K562 (cell line): ENCODE data around the gene GATC. TPM values are rescaled to one million over a fixed set of nuclear protein-coding genes. Genes with fewer than 3 reads are reported as not detected.

Experiments
- CBFA2T2 ChIP-seq: fragments of 450-650 bp; conservative IDR thresholded peaks from 2 replicates; pipeline ENCODE4 v1.6.1; 2017; ENCODE audit warnings: mild to moderate bottlenecking
- EP400 ChIP-seq: fragments of 450-650 bp; IDR thresholded peaks from 2 replicates; pipeline ENCODE4 v1.6.1; 2017; ENCODE audit warnings: antibody characterized with exemption, mild to moderate bottlenecking, moderate library complexity
- L3MBTL2 ChIP-seq: fragments of 450-650 bp; IDR thresholded peaks from 2 replicates; pipeline ENCODE4 v1.6.1; 2016; ENCODE audit warnings: mild to moderate bottlenecking, moderate library complexity
- MECOM ChIP-seq: fragments of 250-450 bp; sonication (Bioruptor Pico); IDR thresholded peaks from 2 replicates; pipeline ENCODE4 v1.8.0; 2022; ENCODE audit warnings: inconsistent platforms
- MLX ChIP-seq, 2 experiments: fragments of 450-650 bp in 1 of 2; sonication (generic) in 1 of 2; formaldehyde crosslinking; conservative IDR thresholded peaks; 2 replicates each; pipeline versions ENCODE4 v1.4.0 to v1.8.1; 2020 to 2022; ENCODE audit warnings: mild to moderate bottlenecking in 1 of 2, missing genetic modification reagents in 1 of 2
- PHTF2 ChIP-seq: fragments of 250-450 bp; sonication (Bioruptor Pico); IDR thresholded peaks from 2 replicates; pipeline ENCODE4 v1.5.0; 2021; ENCODE audit warnings: mild to moderate bottlenecking
- RUNX1 ChIP-seq: sonication (generic); IDR thresholded peaks from 2 replicates; pipeline ENCODE4 v1.6.1; 2016; ENCODE audit warnings: antibody characterized with exemption, low read depth
- SAFB2 ChIP-seq: fragments of 200-400 bp; formaldehyde crosslinking; IDR thresholded peaks from 2 replicates; pipeline ENCODE4 v1.6.1; 2018; ENCODE audit warnings: borderline replicate concordance, low read length, low read depth, moderate library complexity; ENCODE audit not compliant: severe bottlenecking
- SETDB1 ChIP-seq: IDR thresholded peaks from one replicate; pipeline ENCODE4 v1.6.1; 2012; ENCODE audit warnings: low read length, control low read depth, inconsistent platforms
- SIN3B ChIP-seq: fragments of 450-650 bp; IDR thresholded peaks from 2 replicates; pipeline ENCODE4 v1.6.1; 2017; ENCODE audit warnings: low read depth, mild to moderate bottlenecking, moderate library complexity
- SRSF3 ChIP-seq: fragments of 200-400 bp; formaldehyde crosslinking; IDR thresholded peaks from 2 replicates; pipeline ENCODE4 v1.6.1; 2016; ENCODE audit warnings: mild to moderate bottlenecking, low read length, moderate library complexity; ENCODE audit not compliant: insufficient read depth
- STAT5A ChIP-seq: IDR thresholded peaks from 2 replicates; pipeline ENCODE4 v1.6.1; 2012; ENCODE audit warnings: low read length, inconsistent platforms, borderline replicate concordance
- STAT5B ChIP-seq: fragments of 250-450 bp; sonication (Bioruptor Pico); IDR thresholded peaks from 2 replicates; pipeline ENCODE4 v1.8.0; 2021; ENCODE audit warnings: mild to moderate bottlenecking, inconsistent platforms
- XRCC4 ChIP-seq: IDR thresholded peaks from one replicate; pipeline ENCODE4 v1.6.1; 2011; ENCODE audit not compliant: insufficient read depth, insufficient read length; ENCODE audit errors: extremely low read depth
- ZNF830 ChIP-seq: fragments of 250-450 bp; sonication (Bioruptor Pico); IDR thresholded peaks from 2 replicates; pipeline ENCODE4 v1.5.0; 2021; ENCODE audit warnings: mild to moderate bottlenecking
- polyA plus RNA-seq, 8 experiments: library from polyadenylated mRNA; depleted of rRNA in 4 of 8; stranded (reverse) in 5 of 8; unstranded in 3 of 8; fragments of >200 nt; fragmentation: Nextera tagmentation in 2 of 8; fragmentation: Illumina TruSeq in 1 of 8; extraction: Ambion mirVana in 2 of 8; extraction: Trizol in 1 of 8; gene quantifications; 2 replicates each; pipeline versions ENCODE4 v1.2.1 to v1.2.3, GENCODE V29; 2011 to 2014; ENCODE audit warnings: inconsistent platforms in 1 of 8, missing spikeins in 1 of 8
- total RNA-seq, 7 experiments: library from RNA; depleted of rRNA in 6 of 7; stranded (reverse); fragments of >200 nt in 6 of 7; fragmentation: Illumina TruSeq in 2 of 7; extraction: Trizol in 2 of 7; gene quantifications; 2 replicates each; pipeline versions ENCODE4 v1.2.1 to v1.2.3, GENCODE V29; 2011 to 2021; ENCODE audit warnings: low replicate concordance in 1 of 7
- TF ChIP-seq, protein P1 (sequence below): fragments of 250-450 bp; sonication (Bioruptor Pico); IDR thresholded peaks from 2 replicates; pipeline ENCODE4 v1.8.0; 2022; ENCODE audit warnings: moderate library complexity, mild to moderate bottlenecking, inconsistent platforms
- TF ChIP-seq, protein P2 (sequence below): sonication (generic); formaldehyde crosslinking; IDR thresholded peaks from 2 replicates; pipeline ENCODE4 v1.8.0; 2022; ENCODE audit warnings: missing genetic modification reagents, mild to moderate bottlenecking, moderate library complexity, borderline replicate concordance
- TF ChIP-seq, protein P3 (sequence below): fragments of 450-650 bp; formaldehyde crosslinking; conservative IDR thresholded peaks from 2 replicates; pipeline ENCODE4 v1.4.0; 2022; ENCODE audit warnings: mild to moderate bottlenecking, missing genetic modification characterization

Gene GATC
- total and polyA plus RNA-seq, 9 of the 15 experiments (the other 6 are each of a cell fraction or from before 2014, with no cell fraction given): 5.8 to 52.6 (median 28.2) TPM

DNA sequence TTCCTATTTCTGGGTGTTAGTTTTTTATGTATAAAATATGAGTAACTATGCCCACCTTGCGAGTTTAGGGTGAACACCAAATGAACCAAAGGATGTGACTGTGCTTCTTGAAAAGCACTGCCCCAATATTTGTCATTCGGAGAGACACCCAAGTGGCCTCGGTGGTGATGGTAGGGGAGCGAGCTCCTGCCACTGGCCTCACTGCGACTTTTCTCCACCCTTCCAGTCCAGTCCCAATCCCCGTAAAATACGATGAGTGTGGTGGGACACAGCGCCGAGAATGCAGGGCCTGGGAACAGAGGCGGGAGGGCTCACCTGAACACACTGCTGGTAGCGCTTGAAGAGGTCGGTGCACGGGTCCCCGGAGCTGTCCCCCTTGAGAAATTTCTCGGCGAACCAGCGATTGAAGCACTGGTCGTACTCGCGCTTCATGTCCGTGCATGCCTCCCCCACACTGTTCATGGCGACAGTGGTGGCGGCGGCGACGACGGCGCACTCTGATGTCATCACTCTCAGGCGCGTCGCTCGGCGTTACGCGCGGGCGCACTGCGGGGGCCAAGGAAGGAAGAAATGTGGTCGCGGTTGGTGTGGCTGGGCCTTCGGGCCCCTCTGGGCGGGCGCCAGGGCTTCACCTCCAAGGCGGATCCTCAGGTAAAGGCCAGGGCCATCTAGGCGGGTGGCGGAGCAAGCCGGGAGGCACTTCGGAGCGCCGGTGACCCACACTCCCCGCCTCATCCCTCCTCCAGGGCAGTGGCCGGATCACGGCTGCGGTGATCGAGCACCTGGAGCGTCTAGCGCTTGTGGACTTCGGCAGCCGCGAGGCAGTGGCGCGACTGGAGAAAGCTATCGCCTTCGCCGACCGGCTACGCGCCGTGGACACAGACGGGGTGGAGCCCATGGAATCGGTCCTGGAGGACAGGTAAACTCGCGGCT is at the start of gene GATC, which contains the start of gene TRIAP1 (continued):
- TF ChIP-seq MLX (CRISPR knock-in tag; conservative IDR thresholded peaks at IDR 0.05) (no peak), SETDB1 (no peak), STAT5B (no peak), STAT5A (no peak), XRCC4 (no peak), MECOM (CRISPR knock-in tag) (no peak), SAFB2 (no peak), EP400 (peak; percentile 99), SRSF3 (no peak), SIN3B (peak; percentile 99), PHTF2 (no peak), RUNX1 (no peak; the same call in 1 of the 2 replicates), ZNF830 (CRISPR knock-in tag) (0 out of 2 replicates have a peak, but pooled peaks have one; percentile 40), L3MBTL2 (peak; percentile 57), CBFA2T2 (no peak)
- TF ChIP-seq, protein P1, sequence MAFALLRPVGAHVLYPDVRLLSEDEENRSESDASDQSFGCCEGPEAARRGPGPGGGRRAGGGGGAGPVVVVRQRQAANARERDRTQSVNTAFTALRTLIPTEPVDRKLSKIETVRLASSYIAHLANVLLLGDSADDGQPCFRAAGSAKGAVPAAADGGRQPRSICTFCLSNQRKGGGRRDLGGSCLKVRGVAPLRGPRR (CRISPR knock-in tag): no peak
- TF ChIP-seq, protein P2, sequence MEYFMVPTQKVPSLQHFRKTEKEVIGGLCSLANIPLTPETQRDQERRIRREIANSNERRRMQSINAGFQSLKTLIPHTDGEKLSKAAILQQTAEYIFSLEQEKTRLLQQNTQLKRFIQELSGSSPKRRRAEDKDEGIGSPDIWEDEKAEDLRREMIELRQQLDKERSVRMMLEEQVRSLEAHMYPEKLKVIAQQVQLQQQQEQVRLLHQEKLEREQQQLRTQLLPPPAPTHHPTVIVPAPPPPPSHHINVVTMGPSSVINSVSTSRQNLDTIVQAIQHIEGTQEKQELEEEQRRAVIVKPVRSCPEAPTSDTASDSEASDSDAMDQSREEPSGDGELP (CRISPR knock-in tag): peak; percentile 89
- TF ChIP-seq, protein P3, sequence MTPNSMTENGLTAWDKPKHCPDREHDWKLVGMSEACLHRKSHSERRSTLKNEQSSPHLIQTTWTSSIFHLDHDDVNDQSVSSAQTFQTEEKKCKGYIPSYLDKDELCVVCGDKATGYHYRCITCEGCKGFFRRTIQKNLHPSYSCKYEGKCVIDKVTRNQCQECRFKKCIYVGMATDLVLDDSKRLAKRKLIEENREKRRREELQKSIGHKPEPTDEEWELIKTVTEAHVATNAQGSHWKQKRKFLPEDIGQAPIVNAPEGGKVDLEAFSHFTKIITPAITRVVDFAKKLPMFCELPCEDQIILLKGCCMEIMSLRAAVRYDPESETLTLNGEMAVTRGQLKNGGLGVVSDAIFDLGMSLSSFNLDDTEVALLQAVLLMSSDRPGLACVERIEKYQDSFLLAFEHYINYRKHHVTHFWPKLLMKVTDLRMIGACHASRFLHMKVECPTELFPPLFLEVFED (CRISPR knock-in tag): no peak
